Muscle layer of duodenum (tissue), 2 donors: ENCODE data around the gene LAMA2.

Experiments
- H3K27ac ChIP-seq: one replicate; pipeline ENCODE4 v1.7.0; 2013; ENCODE audit warnings: mild to moderate bottlenecking, low read length
- H3K27me3 ChIP-seq: one replicate; pipeline ENCODE4 v1.7.0; 2013; ENCODE audit warnings: low read depth, mild to moderate bottlenecking, control low read depth, low read length
- H3K36me3 ChIP-seq, 2 donors: one replicate each; pipeline ENCODE4 v1.7.0; 2013; ENCODE audit warnings: low read length in 2 of 2, control low read depth in 1 of 2, mild to moderate bottlenecking in 1 of 2; ENCODE audit not compliant: insufficient read depth in 2 of 2, control insufficient read depth in 1 of 2
- H3K4me1 ChIP-seq, 2 donors: one replicate each; pipeline ENCODE4 v1.7.0; 2013; ENCODE audit warnings: low read length in 2 of 2, mild to moderate bottlenecking in 2 of 2, control low read depth in 1 of 2, moderate library complexity in 1 of 2; ENCODE audit not compliant: insufficient read depth in 2 of 2, control insufficient read depth in 1 of 2
- H3K4me3 ChIP-seq, 2 donors: one replicate each; pipeline ENCODE4 v1.7.0; 2013; ENCODE audit warnings: low read length in 2 of 2, low read depth in 1 of 2, mild to moderate bottlenecking in 1 of 2
- H3K9me3 ChIP-seq, 2 donors: one replicate each; pipeline ENCODE4 v1.7.0; 2013; ENCODE audit warnings: low read length in 2 of 2, control low read depth in 1 of 2, mild to moderate bottlenecking in 1 of 2; ENCODE audit not compliant: control insufficient read depth in 1 of 2
- donor health status: healthy.

LAMA2 gene

GRCh38 chr6:129499843-129500219 is 616.9 kb downstream of the LAMA2 start:
- peaks cover 0 to 6% of the 10 kb centered on the region in 2 donors for H3K4me1 ChIP-seq
- H3K27ac ChIP-seq, result no peak overlapping the region
- H3K36me3 ChIP-seq, result peaks cover 3% of the 10 kb centered on the region in 2 donors
- H3K9me3 ChIP-seq, result no peaks in the 10 kb centered on the region
- no peak overlapping the region for H3K4me3 ChIP-seq
- no peaks in the 10 kb centered on the region for H3K27me3 ChIP-seq

DNA sequence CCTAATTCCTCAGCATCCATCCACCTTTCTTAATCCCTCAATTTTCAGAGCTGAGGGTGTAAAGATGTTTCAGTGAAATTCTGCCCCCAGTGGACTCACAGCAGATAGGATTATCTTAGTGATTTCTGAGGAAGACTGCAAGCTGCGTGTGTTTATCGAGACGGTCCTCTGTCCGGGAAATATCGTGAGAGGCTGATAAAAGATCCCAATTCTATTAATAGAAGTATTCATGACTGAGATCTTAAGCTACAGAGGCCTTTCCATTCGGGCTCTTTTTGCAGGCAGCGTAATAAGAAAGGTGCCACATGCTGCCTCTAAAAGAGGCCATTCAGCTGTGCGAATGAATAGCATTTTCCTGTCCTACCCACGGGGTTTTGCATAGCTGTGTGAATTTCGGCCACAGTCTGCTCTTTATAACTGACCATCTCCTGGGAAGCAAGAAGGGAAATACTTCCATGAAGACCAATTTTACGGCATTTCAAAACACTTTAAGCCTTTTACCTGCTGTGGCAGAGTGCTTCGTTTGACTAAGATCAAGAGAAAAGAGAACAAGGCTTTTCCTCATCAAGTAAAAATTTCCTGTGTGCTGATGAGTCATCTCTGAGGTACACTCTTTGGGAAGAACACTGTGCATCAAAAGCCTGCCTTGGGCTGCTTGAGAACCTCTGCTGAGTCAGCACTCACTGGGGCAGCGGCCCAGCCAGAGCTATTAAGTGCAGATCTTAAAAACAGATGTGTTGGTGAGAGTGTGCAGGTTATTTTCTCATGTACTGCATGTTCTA is 618.2 kb downstream of the LAMA2 start:
- Histone ChIP-seq H3K36me3 (peaks cover 3% of the 10 kb centered on the region in 2 donors), H3K9me3 (no peaks in the 10 kb centered on the region), H3K27me3 (no peaks in the 10 kb centered on the region), H3K4me1 (peaks cover 0 to 6% of the 10 kb centered on the region in 2 donors), H3K4me3 (no peak overlapping the region), H3K27ac (peak overlapping the region; percentile 4)

- Histone ChIP-seq H3K4me3 (no peak overlapping the region), H3K27me3 (no peaks in the 10 kb centered on the region), H3K27ac (no peak overlapping the region), H3K9me3 (no peaks in the 10 kb centered on the region), H3K36me3 (peaks cover 3% of the 10 kb centered on the region in 2 donors), H3K4me1 (peaks cover 0 to 6% of the 10 kb centered on the region in 2 donors)
These were observed 619.1 kb downstream of the LAMA2 start for GRCh38 chr6:129501740-129502660.

- H3K27me3 ChIP-seq, result no peaks in the 10 kb centered on the region
- no peak overlapping the region for H3K27ac ChIP-seq
- peaks cover 3% of the 10 kb centered on the region in 2 donors for H3K36me3 ChIP-seq
- no peak overlapping the region for H3K4me3 ChIP-seq
- no peaks in the 10 kb centered on the region for H3K9me3 ChIP-seq
- peaks cover 0 to 6% of the 10 kb centered on the region in 2 donors for H3K4me1 ChIP-seq
These were observed 621.5 kb downstream of the LAMA2 start for GRCh38 chr6:129504456-129504855.

DNA sequence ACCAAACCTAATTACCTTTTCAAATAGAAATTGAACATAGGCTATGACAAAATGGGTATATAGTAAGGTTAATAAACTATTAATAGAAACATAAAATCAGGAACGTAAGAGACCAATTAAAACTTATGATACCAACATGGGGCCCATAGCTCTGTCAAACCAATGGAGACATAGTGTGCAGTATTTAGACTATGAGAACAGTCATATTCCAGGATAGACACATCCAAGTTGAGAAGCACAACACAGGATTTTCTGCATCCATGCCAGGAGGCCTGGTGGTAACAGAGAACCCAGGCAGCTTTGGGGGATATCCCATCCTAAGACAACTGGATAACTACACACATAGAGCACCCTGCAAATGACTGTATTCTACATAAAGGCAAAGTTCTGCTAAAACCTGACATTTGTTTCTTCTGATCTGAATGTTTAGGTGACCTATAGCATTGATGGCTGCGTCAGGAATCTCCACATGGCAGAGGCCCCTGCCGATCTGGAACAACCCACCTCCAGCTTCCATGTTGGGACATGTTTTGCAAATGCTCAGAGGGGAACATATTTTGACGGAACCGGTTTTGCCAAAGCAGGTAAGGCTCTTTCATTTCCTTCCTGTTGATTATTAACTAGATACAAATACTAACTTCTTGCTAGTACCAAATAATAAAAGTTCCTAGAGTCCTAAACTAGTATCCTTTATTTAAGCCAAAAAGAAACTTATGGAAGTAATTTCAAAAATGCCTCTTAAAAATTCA is 624.3 kb downstream of the LAMA2 start:
- no peaks in the 10 kb centered on the region for H3K4me1 ChIP-seq
- no peak overlapping the region for H3K4me3 ChIP-seq
- H3K27ac ChIP-seq, result no peak overlapping the region
- no peaks in the 10 kb centered on the region for H3K9me3 ChIP-seq
- H3K27me3 ChIP-seq, result no peaks in the 10 kb centered on the region
- peaks cover 0 to 3% of the 10 kb centered on the region in 2 donors for H3K36me3 ChIP-seq

DNA sequence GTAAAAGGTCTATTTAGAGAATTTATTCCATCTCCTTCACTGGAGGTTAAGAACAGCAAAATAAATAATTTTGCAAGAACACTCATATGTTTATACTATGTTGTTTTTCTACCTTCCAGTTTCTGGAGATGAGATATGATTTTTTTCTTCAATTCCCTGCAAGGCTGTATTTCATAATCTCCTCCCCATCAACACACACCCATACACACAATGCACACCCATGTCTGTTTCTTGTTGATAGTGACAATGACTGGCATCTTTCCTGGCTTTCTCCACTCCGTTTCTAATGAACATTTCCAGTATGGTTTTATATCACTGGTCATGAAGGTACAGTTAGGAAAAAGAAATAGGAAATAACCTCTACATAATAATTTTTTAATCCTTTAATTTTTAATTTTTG is 624.9 kb downstream of the LAMA2 start:
- H3K27me3 ChIP-seq, result no peaks in the 10 kb centered on the region
- H3K27ac ChIP-seq, result no peak overlapping the region
- H3K4me3 ChIP-seq, result no peak overlapping the region
- H3K36me3 ChIP-seq, result peaks cover 0 to 3% of the 10 kb centered on the region in 2 donors
- H3K4me1 ChIP-seq, result no peaks in the 10 kb centered on the region
- H3K9me3 ChIP-seq, result no peaks in the 10 kb centered on the region

- Histone ChIP-seq H3K27me3 (no peaks in the 10 kb centered on the region), H3K4me1 (no peaks in the 10 kb centered on the region), H3K9me3 (no peaks in the 10 kb centered on the region), H3K36me3 (no peaks in the 10 kb centered on the region), H3K4me3 (no peak overlapping the region), H3K27ac (no peak overlapping the region)
These were observed 625.7 kb downstream of the LAMA2 start for GRCh38 chr6:129508477-129509145.

DNA sequence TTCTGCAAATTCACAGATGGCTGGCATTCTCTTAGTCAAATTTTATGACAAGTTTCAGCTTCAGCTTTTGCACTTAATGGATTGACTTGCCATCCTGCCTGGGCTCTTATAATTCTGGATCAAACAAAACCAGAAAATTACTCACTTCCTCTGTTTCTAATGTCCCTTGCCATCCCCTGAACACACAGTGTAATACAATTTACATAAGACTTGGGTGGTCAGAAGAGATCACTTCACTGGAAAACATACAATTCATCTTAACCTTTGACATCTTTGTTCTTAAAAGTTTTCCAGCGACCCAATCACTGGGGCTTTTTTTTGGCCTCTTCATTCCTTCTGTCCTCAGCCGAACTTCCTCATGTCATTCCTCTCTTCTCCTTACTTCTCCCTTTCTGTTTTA is 628.0 kb downstream of the LAMA2 start:
- no peaks in the 10 kb centered on the region for H3K4me1 ChIP-seq
- H3K36me3 ChIP-seq, result no peaks in the 10 kb centered on the region
- no peaks in the 10 kb centered on the region for H3K9me3 ChIP-seq
- no peaks in the 10 kb centered on the region for H3K27me3 ChIP-seq
- H3K27ac ChIP-seq, result no peak overlapping the region
- H3K4me3 ChIP-seq, result no peak overlapping the region

- Histone ChIP-seq H3K36me3 (no peaks in the 10 kb centered on the region), H3K27ac (no peak overlapping the region), H3K9me3 (no peaks in the 10 kb centered on the region), H3K4me3 (no peak overlapping the region), H3K4me1 (no peaks in the 10 kb centered on the region), H3K27me3 (no peaks in the 10 kb centered on the region)
These were observed 630.5 kb downstream of the LAMA2 start for GRCh38 chr6:129513471-129513870.

GRCh38 chr6:129515004-129515403 is 632.1 kb downstream of the LAMA2 start:
- no peaks in the 10 kb centered on the region for H3K9me3 ChIP-seq

More at GRCh38 chr6:129515004-129515403, 632.1 kb downstream of the LAMA2 start:
- Histone ChIP-seq H3K27me3 (no peaks in the 10 kb centered on the region), H3K27ac (no peak overlapping the region), H3K4me1 (no peaks in the 10 kb centered on the region), H3K36me3 (no peaks in the 10 kb centered on the region), H3K4me3 (no peak overlapping the region)
